C4-2B (cell line): ENCODE data around the gene MX2.

Source experiments
- ZFX ChIP-seq: fragments of 450-650 bp; IDR thresholded peaks from 2 replicates; pipeline ENCODE4 v1.6.1; 2017
- TF ChIP-seq, protein P1 (sequence below): fragments of 450-650 bp; conservative IDR thresholded peaks from 2 replicates; pipeline ENCODE4 v1.5.1; 2017; ENCODE audit warnings: mild to moderate bottlenecking

- TF ChIP-seq, protein P1, sequence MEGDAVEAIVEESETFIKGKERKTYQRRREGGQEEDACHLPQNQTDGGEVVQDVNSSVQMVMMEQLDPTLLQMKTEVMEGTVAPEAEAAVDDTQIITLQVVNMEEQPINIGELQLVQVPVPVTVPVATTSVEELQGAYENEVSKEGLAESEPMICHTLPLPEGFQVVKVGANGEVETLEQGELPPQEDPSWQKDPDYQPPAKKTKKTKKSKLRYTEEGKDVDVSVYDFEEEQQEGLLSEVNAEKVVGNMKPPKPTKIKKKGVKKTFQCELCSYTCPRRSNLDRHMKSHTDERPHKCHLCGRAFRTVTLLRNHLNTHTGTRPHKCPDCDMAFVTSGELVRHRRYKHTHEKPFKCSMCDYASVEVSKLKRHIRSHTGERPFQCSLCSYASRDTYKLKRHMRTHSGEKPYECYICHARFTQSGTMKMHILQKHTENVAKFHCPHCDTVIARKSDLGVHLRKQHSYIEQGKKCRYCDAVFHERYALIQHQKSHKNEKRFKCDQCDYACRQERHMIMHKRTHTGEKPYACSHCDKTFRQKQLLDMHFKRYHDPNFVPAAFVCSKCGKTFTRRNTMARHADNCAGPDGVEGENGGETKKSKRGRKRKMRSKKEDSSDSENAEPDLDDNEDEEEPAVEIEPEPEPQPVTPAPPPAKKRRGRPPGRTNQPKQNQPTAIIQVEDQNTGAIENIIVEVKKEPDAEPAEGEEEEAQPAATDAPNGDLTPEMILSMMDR = no peak
- no peak for TF ChIP-seq ZFX
Observed at GRCh38 chr21:41350436-41351155, 11.2 kb upstream of the MX2 start.
